Urinary bladder (tissue), 4 donors: ENCODE results near the gene F10. TPM values are rescaled to one million over a fixed set of nuclear protein-coding genes. Genes with fewer than 3 reads are reported as not detected.

Source experiments
- DNase-seq: peaks from one replicate; pipeline ENCODE4 v3.0.0-alpha.2; 2015; ENCODE audit errors: extremely low spot score
- H3K27ac ChIP-seq: one replicate; pipeline ENCODE4 v1.5.1; 2013; ENCODE audit warnings: low read depth, mild to moderate bottlenecking, moderate library complexity
- H3K36me3 ChIP-seq: one replicate; pipeline ENCODE4 v1.6.1; 2013; ENCODE audit warnings: mild to moderate bottlenecking, moderate library complexity; ENCODE audit not compliant: insufficient read depth
- H3K4me1 ChIP-seq: one replicate; pipeline ENCODE4 v1.6.1; 2013; ENCODE audit warnings: mild to moderate bottlenecking, moderate library complexity; ENCODE audit not compliant: insufficient read depth
- H3K4me3 ChIP-seq: one replicate; pipeline ENCODE4 v1.5.1; 2013; ENCODE audit warnings: low read depth, low read length
- WGBS: extraction: QIAGEN DNeasy Blood & Tissue Kit; methylation state at CpG from one replicate; pipeline ENCODE4 v1.1.7; 2013; 5-methylcytosine and 5-hydroxymethylcytosine counted together
- polyA plus RNA-seq: library from polyadenylated mRNA; stranded (reverse); fragments of 200-250 nt; gene quantifications from one replicate; pipeline ENCODE4 v1.2.3, GENCODE V29; 2013
- total RNA-seq: library from RNA; depleted of rRNA; stranded (reverse); fragments of >200 nt; gene quantifications from one replicate; pipeline ENCODE4 v1.2.3, GENCODE V29; 2014
- donor health status: healthy with polysubstance abuse.
- donor health status: healthy.

F10 gene
- total and polyA plus RNA-seq, 2 donors: 26.7 to 27.6 TPM

DNA sequence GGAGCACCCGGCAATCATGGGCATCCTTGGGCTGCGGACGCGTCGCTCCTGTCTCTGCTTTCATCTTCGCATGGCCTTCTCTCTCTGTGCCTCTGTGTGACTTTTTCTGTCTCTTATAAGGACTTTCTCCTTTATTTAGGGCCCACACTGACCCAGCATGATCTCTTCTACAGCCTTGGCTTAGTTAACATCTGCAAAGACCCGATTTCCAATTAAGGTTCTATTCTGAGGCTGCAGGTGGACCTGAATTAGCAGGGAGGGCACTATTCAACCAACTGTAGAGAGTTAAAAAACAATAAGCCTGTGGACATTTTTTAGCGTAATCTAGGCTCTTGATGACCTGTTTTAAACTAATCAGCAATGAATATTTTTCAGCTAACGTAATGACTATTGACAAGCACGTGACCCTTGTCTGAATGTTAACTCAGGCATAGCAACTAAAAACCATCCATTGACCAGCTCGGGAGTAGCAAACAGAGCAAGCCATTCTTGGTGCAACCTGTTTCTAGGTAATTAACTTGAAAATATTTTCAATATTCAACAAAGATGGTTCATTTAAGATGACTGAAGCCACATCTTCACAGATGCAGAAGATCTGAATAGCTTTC lies 15.2 kb downstream of the F10 start:
- Histone ChIP-seq H3K4me3 (no peak overlapping the region), H3K27ac (no peak overlapping the region), H3K36me3 (no peaks in the 10 kb centered on the region), H3K4me1 (no peaks in the 10 kb centered on the region)
- WGBS: 87% methylated on average over 11 of the region's 11 CpGs
- no peak for DNase-seq

DNA sequence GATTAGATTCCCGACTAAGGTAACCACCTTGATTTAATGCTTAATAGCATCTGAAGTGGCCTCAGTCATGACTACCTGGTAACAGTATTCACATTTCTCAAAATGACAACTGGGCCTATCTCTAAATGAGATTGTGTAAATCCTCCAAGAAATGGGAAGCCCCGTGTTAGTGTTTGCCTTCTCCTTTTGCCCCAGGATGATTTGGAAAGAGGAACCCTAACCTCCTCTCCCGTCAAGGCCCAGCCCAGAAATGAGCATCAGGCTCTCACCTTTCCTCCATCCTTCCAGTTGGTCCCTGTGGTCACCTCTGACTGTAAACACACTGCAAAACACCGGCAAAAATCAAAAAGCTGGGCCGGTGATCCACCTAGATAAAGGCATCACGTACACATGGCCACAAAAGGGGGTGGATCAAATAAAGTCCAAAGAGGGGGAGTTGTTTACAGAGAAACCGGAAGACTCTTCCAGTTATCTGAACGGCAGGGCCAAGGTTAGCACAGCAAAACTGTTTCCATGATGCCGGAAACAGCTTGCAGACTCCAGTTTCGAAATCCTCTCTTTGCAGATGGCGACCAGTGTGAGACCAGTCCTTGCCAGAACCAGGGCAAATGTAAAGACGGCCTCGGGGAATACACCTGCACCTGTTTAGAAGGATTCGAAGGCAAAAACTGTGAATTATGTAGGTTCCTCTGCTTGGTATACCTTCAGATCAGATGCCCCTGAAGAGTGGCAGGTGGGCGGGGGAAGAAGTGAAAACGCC lies 16.4 kb downstream of the F10 start:
- no peaks in the 10 kb centered on the region for H3K4me1 ChIP-seq
- no peak overlapping the region for H3K27ac ChIP-seq
- no peak overlapping the region for H3K4me3 ChIP-seq
- DNase-seq: no peak
- WGBS: 71% methylated on average over 16 of the region's 16 CpGs
- H3K36me3 ChIP-seq: no peaks in the 10 kb centered on the region

DNA sequence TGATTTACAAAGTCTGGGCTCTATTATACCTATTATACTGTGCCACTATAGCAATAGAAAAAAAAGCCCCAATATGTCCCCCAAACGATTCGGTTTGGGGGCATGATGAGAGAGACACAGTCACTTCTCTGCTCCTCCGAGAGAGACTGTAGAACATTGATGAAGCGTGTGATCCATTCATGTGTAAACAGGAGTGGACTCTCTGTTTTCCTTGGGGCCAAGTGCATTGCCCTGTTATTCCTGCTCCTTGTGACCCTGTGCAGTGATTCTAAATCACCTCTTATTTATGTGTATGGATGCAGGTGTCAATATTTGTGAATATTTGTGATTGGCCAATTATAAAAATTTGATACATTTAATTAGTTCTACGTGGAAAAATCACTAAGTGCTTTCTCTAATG lies 17.0 kb downstream of the F10 start:
- no peaks in the 10 kb centered on the region for H3K4me1 ChIP-seq
- no peak overlapping the region for H3K27ac ChIP-seq
- 85% methylated on average over 5 of the region's 5 CpGs for WGBS
- H3K4me3 ChIP-seq: no peak overlapping the region
- no peaks in the 10 kb centered on the region for H3K36me3 ChIP-seq
- no peak for DNase-seq

DNA sequence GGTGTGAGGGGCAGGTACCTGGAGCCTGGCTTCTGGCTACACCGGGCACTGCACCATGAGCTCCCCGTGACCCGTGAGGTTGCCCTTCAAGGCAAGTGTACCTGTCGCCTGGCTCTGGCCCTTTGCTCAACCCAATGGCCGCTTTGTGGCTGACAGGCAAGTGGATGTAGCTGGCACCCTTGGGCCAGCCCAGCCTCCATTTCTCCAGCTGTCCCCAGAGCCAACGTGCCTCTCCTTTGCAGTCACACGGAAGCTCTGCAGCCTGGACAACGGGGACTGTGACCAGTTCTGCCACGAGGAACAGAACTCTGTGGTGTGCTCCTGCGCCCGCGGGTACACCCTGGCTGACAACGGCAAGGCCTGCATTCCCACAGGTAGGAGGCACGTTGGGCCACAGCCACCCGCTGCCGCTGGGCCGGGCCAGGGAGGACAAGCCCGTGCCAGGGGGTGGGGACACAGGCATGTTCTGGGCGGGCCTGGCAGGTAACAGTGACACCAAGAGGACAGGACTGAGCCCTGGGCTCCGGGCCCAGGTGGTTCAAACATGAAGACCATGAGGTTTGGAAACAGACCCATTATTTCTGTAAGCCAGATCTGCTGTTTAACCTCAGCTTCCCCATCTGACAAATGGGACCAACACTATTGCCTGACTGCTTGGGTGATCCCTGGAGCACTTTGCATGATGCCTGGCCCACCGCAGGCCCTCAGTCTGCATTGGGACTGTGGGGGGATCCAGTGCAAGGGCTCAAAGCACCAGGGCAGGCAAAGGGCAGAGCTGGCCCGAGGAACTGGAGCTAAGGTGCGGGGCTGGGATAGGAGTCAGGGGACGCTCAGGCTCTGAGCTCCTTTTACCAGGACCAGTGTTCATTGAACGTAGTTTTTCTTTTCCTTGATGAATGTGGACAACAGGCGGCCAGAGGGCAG lies 18.3 kb downstream of the F10 start:
- Histone ChIP-seq H3K36me3 (no peaks in the 10 kb centered on the region), H3K4me3 (no peak overlapping the region), H3K27ac (no peak overlapping the region), H3K4me1 (no peaks in the 10 kb centered on the region)
- no peak for DNase-seq
- WGBS: 93% methylated on average over 26 of the region's 26 CpGs

DNA sequence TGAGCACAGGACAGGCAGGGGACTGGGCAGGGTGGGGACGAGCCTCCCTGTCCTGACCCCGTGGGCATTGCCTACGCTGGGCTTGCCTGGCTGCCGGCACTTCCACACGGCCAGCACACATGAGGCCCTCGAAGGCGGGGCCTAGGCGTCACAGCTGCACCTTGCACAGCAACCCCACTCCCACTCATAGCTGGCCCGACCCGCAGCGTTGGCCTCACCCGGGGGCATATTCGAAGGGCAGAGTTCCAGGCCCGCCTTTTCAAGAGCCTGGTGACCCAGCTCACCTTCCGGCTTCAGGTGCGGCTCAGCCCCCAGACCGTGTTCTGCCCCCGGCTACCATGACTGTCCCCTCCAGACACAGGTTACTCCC lies 19.0 kb downstream of the F10 start:
- Histone ChIP-seq H3K36me3 (no peaks in the 10 kb centered on the region), H3K4me1 (no peaks in the 10 kb centered on the region), H3K4me3 (no peak overlapping the region), H3K27ac (no peak overlapping the region)
- no peak for DNase-seq
- WGBS: 94% methylated on average over 18 of the region's 18 CpGs

DNA sequence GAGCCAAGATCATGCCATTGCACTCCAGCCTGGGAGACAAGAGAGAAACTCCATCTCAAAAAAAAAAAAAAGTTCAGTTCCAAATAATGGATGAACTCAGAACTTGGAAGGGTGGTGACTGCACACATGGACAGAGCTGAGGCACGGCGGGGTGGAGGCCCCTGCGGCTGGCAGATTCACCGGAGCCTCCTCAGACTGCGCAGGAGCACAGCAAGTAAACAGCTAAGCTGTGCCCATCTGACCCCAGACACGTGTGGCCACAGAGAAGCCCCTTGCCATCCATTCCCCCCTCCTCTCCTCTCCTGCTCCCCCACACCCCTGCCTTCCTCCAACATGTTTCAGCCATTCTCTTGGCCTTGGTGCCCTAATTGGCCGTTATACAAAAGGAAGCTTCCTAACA lies 20.3 kb downstream of the F10 start:
- H3K27ac ChIP-seq: no peak overlapping the region
- DNase-seq: no peak
- no peaks in the 10 kb centered on the region for H3K4me1 ChIP-seq
- H3K36me3 ChIP-seq: no peaks in the 10 kb centered on the region
- 73% methylated on average over 7 of the region's 7 CpGs for WGBS
- no peak overlapping the region for H3K4me3 ChIP-seq

DNA sequence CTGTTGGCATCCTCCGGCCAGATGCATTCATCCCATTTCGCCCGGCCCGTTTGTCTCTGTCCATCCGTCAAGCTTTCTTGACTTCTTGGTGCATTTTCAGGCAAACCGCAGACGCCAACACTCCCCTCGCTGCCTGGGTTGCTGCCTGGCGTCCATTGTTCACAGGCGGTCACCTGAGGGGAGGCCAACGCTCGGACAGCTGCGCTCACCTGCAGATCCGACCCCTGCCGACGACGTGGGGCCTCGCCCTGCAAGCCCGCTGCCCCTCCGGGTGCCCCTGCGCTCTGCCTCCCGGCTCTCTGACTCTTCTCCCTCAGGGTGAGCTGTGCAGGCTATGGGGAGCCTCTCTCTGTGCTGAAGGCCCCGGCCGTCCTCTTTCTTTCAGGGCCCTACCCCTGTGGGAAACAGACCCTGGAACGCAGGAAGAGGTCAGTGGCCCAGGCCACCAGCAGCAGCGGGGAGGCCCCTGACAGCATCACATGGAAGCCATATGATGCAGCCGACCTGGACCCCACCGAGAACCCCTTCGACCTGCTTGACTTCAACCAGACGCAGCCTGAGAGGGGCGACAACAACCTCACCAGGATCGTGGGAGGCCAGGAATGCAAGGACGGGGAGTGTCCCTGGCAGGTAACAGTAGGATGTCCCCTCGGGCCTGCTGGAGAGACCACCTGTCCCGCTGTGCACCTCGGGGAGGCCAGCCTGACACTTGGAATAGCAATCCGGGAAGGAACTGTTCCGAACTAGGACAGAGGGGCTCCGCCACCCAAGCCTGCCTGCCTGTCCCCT lies 21.1 kb downstream of the F10 start:
- no peaks in the 10 kb centered on the region for H3K36me3 ChIP-seq
- no peak for DNase-seq
- no peak overlapping the region for H3K4me3 ChIP-seq
- H3K4me1 ChIP-seq: no peaks in the 10 kb centered on the region
- H3K27ac ChIP-seq: no peak overlapping the region
- 86% methylated on average over 39 of the region's 39 CpGs for WGBS

DNA sequence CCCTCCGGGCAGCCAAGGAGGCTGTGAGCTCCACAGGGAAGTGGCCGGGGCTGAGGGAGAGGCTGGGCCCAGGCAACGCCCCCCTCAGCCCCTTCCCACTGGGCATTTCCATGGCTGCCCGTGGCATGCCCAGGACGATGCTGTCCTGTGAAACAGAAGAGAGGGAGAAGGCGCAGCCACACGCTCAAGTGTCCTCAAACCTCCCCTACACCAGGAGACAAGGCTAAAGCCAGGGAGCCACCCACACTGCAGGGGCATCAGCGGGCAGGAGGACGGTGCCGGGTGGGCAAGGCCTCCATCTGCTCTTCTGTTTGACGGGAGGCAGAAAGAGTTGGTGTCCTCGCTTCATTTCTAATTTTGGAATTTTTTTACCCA lies 21.6 kb downstream of the F10 start:
- Histone ChIP-seq H3K36me3 (no peaks in the 10 kb centered on the region), H3K4me3 (no peak overlapping the region), H3K27ac (no peak overlapping the region), H3K4me1 (no peaks in the 10 kb centered on the region)
- WGBS: 87% methylated on average over 12 of the region's 12 CpGs
- DNase-seq: no peak

DNA sequence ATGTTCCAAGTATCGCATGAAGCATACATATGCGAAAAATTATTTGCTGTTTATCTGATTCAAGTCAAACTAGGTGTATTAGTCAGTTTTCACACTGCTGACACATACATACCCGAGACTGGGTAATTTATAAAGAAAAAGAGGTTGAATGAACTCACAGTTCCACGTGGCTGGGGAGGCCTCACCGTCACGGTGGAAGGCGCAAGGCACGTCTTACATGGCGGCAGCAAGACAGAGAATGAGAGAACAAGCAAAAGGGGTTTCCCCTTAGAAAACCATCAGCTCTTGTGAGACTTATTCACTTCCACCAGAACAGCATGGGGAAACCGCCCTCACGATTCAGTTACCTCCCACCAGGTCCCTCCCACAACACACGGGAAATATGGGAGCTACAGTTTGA lies 22.9 kb downstream of the F10 start:
- H3K27ac ChIP-seq: no peak overlapping the region
- H3K4me3 ChIP-seq: no peak overlapping the region
- no peaks in the 10 kb centered on the region for H3K4me1 ChIP-seq
- 85% methylated on average over 12 of the region's 12 CpGs for WGBS
- DNase-seq: no peak
- H3K36me3 ChIP-seq: no peaks in the 10 kb centered on the region

DNA sequence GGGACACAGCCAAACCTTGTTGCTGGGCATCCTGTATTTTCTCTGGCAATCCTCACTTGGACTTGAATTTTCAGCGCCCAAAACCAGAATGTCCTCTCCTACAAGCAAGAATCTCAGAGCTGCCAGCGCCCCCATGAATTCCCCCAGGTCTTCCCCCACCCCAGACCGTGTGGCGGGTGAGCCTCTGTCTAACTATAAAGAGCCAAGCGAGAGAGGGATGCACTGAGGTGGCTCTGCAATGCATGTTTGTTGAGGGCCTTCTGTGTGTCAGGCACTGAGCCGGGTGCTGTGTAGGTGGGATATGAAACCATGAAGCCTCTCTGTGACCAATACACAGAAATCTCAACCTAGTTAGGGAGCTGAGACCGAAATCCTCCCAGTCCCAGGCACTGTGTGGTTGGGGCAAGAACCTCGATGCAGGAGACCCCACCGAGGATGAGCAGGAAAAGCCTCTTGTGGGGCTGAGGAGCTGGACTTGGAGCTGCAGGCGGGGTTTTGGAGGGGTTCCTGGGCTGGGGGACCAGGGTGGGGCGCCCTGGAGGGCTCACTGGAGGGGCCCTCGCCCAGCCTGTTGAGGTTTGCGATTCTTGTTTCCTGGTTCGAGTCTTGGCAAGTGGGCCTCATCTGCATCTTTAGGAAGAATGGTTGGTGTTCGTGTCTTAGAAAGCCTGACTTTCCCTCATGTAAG lies 23.5 kb downstream of the F10 start:
- Histone ChIP-seq H3K4me1 (no peaks in the 10 kb centered on the region), H3K36me3 (no peaks in the 10 kb centered on the region), H3K27ac (no peak overlapping the region), H3K4me3 (no peak overlapping the region)
- no peak for DNase-seq
- WGBS: 89% methylated on average over 15 of the region's 15 CpGs

DNA sequence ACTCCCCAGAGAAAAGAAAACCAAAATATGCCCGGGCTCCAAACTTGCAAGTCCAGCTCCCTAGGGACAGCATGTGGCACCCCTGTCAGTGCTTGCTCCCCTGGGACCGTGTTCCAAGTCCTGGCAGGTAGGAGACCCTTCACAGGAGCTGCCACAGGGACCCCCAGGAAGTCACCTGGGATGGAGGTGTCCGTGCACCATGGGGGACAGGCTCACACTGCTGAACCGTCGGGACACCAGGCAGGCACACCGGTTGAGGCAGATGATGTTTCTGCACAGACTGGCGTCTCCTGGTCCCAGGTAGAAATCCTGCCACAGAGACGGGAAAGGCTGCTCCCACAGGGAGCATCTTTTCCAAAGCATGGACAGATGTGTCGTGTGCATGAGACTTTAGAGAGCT lies 24.2 kb downstream of the F10 start:
- Histone ChIP-seq H3K4me3 (no peak overlapping the region), H3K4me1 (no peaks in the 10 kb centered on the region), H3K36me3 (no peaks in the 10 kb centered on the region), H3K27ac (no peak overlapping the region)
- DNase-seq: no peak
- WGBS: 85% methylated on average over 9 of the region's 9 CpGs

DNA sequence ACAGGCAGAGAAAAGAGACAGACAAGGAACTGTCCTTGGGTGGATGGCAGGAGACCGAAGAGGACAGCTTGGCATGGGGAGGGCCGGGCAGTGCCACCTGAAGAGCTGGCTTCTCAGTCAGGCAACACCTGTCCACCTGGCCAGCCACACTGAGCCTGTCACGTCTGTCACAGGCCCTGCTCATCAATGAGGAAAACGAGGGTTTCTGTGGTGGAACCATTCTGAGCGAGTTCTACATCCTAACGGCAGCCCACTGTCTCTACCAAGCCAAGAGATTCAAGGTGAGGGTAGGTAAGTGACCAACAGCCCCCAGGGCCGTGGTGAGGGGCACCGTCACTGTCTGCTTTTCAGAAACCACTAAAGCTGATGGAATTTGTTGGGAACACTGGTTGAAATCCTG lies 24.6 kb downstream of the F10 start:
- 85% methylated on average over 8 of the region's 8 CpGs for WGBS

DNA sequence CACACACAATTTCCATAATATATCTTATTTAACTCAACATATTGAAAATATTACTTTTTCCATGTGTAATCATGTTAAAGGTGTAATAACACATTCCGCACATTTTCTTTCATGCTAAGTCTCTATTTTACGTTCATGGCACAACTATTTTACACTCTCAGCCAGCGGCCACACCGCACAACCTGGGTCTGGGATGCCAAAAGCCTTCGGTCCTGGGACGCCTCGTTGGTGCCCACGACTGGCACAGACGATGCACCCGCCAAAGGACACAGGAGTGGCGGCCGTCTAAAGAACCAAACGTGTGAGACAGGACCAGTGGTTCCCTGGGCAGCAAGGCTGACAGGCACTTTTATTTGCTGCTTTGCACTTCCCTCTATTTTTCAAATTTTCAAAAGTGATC lies 25.8 kb downstream of the F10 start:
- Histone ChIP-seq H3K4me1 (no peaks in the 10 kb centered on the region), H3K36me3 (no peaks in the 10 kb centered on the region), H3K27ac (no peak overlapping the region), H3K4me3 (no peak overlapping the region)
- 94% methylated on average over 13 of the region's 13 CpGs for WGBS
- no peak for DNase-seq

More for the DNA sequence above, 24.6 kb downstream of the F10 start:
- no peak for DNase-seq
- Histone ChIP-seq H3K4me3 (no peak overlapping the region), H3K36me3 (no peaks in the 10 kb centered on the region), H3K4me1 (no peaks in the 10 kb centered on the region), H3K27ac (no peak overlapping the region)
